ENCODE measurements around the gene RNASEH1. TPM values are rescaled to one million over a fixed set of nuclear protein-coding genes. Genes with fewer than 3 reads are reported as not detected.
"Not testable (repeated sequence)": the region's sequence is repeated elsewhere in the genome, so short reads cannot be mapped to it uniquely, and the experiment has no call there.

Gene RNASEH1
- total and polyA plus RNA-seq, 2 of the 4 experiments (the other 2 are of a cell fraction) = 23.5 to 23.7 TPM

GRCh38 chr2:3515438-3515837 lies 42.7 kb downstream of the RNASEH1 start:
- Histone ChIP-seq H3K79me1 (ENCODE audit: low read depth in 1 of 2, low read length in 2 of 2) (peaks cover 23 to 34% of the 10 kb centered on the region in 2 experiments), H3K36me3 (ENCODE audit: control insufficient read depth, insufficient read depth, low read length) (peaks cover 20% of the 10 kb centered on the region)
- H3K4me3 ChIP-seq (ENCODE audit: insufficient read depth, low read depth, low read length); in situ Hi-C loops (cut with MboI; ENCODE audit: low sequenced_read_pairs); dilution Hi-C loops (cut with HindIII; ENCODE audit: low sequenced_read_pairs, unreplicated experiment); H3K4me2 ChIP-seq (ENCODE audit: low read depth, low read length); H3K18ac ChIP-seq (ENCODE audit: low read depth, low read length); H3K27ac ChIP-seq (ENCODE audit: insufficient read depth, low read length); H2AK9ac ChIP-seq (replicated peaks; ENCODE audit: low read depth, low read length, poor library complexity); H4K8ac ChIP-seq (ENCODE audit: low read depth in 2 of 2, low read length in 2 of 2); H3K23ac ChIP-seq (ENCODE audit: low read depth, low read length); H3K9ac ChIP-seq (ENCODE audit: low read depth, low read length); intact Hi-C loops (cut with micrococcal nuclease); H3K9me3 ChIP-seq (ENCODE audit: control insufficient read depth, insufficient read depth, low read length); BruUV-seq (replicated peaks); H4K20me1 ChIP-seq (ENCODE audit: insufficient read depth, low read length); H2AFZ ChIP-seq (replicated peaks; ENCODE audit: low read length, poor library complexity); H2AK5ac ChIP-seq (ENCODE audit: low read depth, low read length); H4K91ac ChIP-seq (ENCODE audit: insufficient read depth, low read depth, low read length); H3K4ac ChIP-seq (ENCODE audit: low read depth, low read length); H3K27me3 ChIP-seq (ENCODE audit: control insufficient read depth, insufficient read depth, low read length); ATAC-seq (ENCODE audit: low read depth); H3K4me1 ChIP-seq (ENCODE audit: control insufficient read depth, insufficient read depth, low read length); H3K56ac ChIP-seq (ENCODE audit: extremely low read depth, insufficient read depth, low read length); H2BK5ac ChIP-seq (ENCODE audit: low read depth, low read length, poor library complexity, severe bottlenecking); H3K14ac ChIP-seq (replicated peaks; ENCODE audit: low read depth, low read length); H4K5ac ChIP-seq (ENCODE audit: low read depth, low read length); H2BK120ac ChIP-seq (ENCODE audit: low read depth, low read length); H2BK20ac ChIP-seq (ENCODE audit: low read depth, low read length); H2BK15ac ChIP-seq (ENCODE audit: low read depth, low read length); CTCF ChIA-PET; H3K9me1 ChIP-seq (ENCODE audit: insufficient read depth, low read length); POLR2A ChIA-PET (ENCODE audit: unreplicated experiment); DNase-seq: not testable (repeated sequence)
- no CpG with 5 or more reads among the region's 5 CpGs for WGBS, 2 experiments (ENCODE audit: extremely low coverage in 2 of 2, insufficient read length in 1 of 2)
